ENCODE data around the gene SLC9A9.

The SLC9A9 gene

GRCh38 chr3:143840636-143841035 lies 7.6 kb downstream of the SLC9A9 start:
- no peak for DNase-seq

- DNase-seq, result no peak
Observed at GRCh38 chr3:143839980-143840379, 8.3 kb downstream of the SLC9A9 start.

GRCh38 chr3:143837076-143837475 lies 11.2 kb downstream of the SLC9A9 start:
- DNase-seq, result no peak

- DNase-seq, result peak; percentile 11
Observed at GRCh38 chr3:143835312-143835711, 13.0 kb downstream of the SLC9A9 start.

- DNase-seq, result peak; percentile 10
Observed at GRCh38 chr3:143832433-143832832, 15.8 kb downstream of the SLC9A9 start.

GRCh38 chr3:143831994-143832393 lies 16.3 kb downstream of the SLC9A9 start:
- DNase-seq, result no peak

GRCh38 chr3:143831208-143831607 lies 17.1 kb downstream of the SLC9A9 start:
- no peak for DNase-seq

- no peak for DNase-seq
Observed at GRCh38 chr3:143830786-143831185, 17.5 kb downstream of the SLC9A9 start.

GRCh38 chr3:143830063-143830462 lies 18.2 kb downstream of the SLC9A9 start:
- DNase-seq, result no peak

- no peak for DNase-seq
Observed at GRCh38 chr3:143827425-143827824, 20.8 kb downstream of the SLC9A9 start.

- DNase-seq, result no peak
Observed at GRCh38 chr3:143826296-143826695, 22.0 kb downstream of the SLC9A9 start.

GRCh38 chr3:143825513-143825912 lies 22.8 kb downstream of the SLC9A9 start:
- peak; percentile 30 for DNase-seq

- no peak for DNase-seq
Observed at GRCh38 chr3:143824735-143825385, 23.4 kb downstream of the SLC9A9 start.

GRCh38 chr3:143822798-143823197 lies 25.5 kb downstream of the SLC9A9 start:
- no peak for DNase-seq

- no peak for DNase-seq
Observed at GRCh38 chr3:143822374-143822773, 25.9 kb downstream of the SLC9A9 start.

GRCh38 chr3:143821862-143822261 lies 26.4 kb downstream of the SLC9A9 start:
- DNase-seq, result no peak

- no peak for DNase-seq
Observed at GRCh38 chr3:143820466-143821221, 27.6 kb downstream of the SLC9A9 start.

- DNase-seq, result no peak
Observed at GRCh38 chr3:143819890-143820289, 28.4 kb downstream of the SLC9A9 start.

GRCh38 chr3:143814443-143814889 lies 33.8 kb downstream of the SLC9A9 start:
- no peak for DNase-seq

- DNase-seq, result no peak
Observed at GRCh38 chr3:143812481-143812880, 35.8 kb downstream of the SLC9A9 start.

- no peak for DNase-seq
Observed at GRCh38 chr3:143811602-143812001, 36.7 kb downstream of the SLC9A9 start.

GRCh38 chr3:143810953-143811265 lies 37.4 kb downstream of the SLC9A9 start:
- no peak for DNase-seq

- DNase-seq, result no peak
Observed at GRCh38 chr3:143810166-143810952, 37.9 kb downstream of the SLC9A9 start.

- no peak for DNase-seq
Observed at GRCh38 chr3:143809121-143809621, 39.1 kb downstream of the SLC9A9 start.

Data from stimulated activated CD4-positive, alpha-beta T cell treated with anti-CD3 and anti-CD28 coated beads, Interleukin-4, amount 100 ng/mL, for 24 hours (primary cell).